CD4-positive, alpha-beta T cell treated with Interleukin-10 for 1 hour (primary cell): ENCODE data around the gene NT5E.
A peak's percentile ranks its signal among the peaks of the same experiment; 100 is the strongest.

ENCODE experiments used
- DNase-seq: peaks from one replicate; pipeline ENCODE4 v3.0.0-alpha.2; 2020

Gene NT5E

GRCh38 chr6:85422996-85423395 is 26.9 kb upstream of the NT5E start:
- DNase-seq: no peak

- no peak for DNase-seq
Measured at GRCh38 chr6:85424981-85425380, 24.9 kb upstream of the NT5E start.

GRCh38 chr6:85425997-85426396 is 23.9 kb upstream of the NT5E start:
- DNase-seq: no peak

- DNase-seq: no peak
Measured at GRCh38 chr6:85428486-85428885, 21.4 kb upstream of the NT5E start.

- DNase-seq: no peak
Measured at GRCh38 chr6:85429346-85429745, 20.5 kb upstream of the NT5E start.

- no peak for DNase-seq
Measured at GRCh38 chr6:85431271-85431670, 18.6 kb upstream of the NT5E start.

GRCh38 chr6:85432554-85432953 is 17.3 kb upstream of the NT5E start:
- no peak for DNase-seq

GRCh38 chr6:85435851-85436250 is 14.0 kb upstream of the NT5E start:
- DNase-seq: no peak

GRCh38 chr6:85436411-85436810 is 13.5 kb upstream of the NT5E start:
- no peak for DNase-seq

GRCh38 chr6:85436939-85437495 is 12.9 kb upstream of the NT5E start:
- DNase-seq: no peak

- DNase-seq: no peak
Measured at GRCh38 chr6:85443349-85444117, 6.3 kb upstream of the NT5E start.

- peak; percentile 19 for DNase-seq
Measured at GRCh38 chr6:85449388-85449817, 480 bp upstream of the NT5E start.

- DNase-seq: no peak
Measured at GRCh38 chr6:85451565-85452306, 1.9 kb downstream of the NT5E start.

- DNase-seq: no peak
Measured at GRCh38 chr6:85452441-85452881, 2.6 kb downstream of the NT5E start.

GRCh38 chr6:85453052-85453451 is 3.2 kb downstream of the NT5E start:
- no peak for DNase-seq

- no peak for DNase-seq
Measured at GRCh38 chr6:85453490-85453889, 3.6 kb downstream of the NT5E start.

GRCh38 chr6:85455471-85456026 is 5.7 kb downstream of the NT5E start:
- DNase-seq: no peak

- DNase-seq: no peak
Measured at GRCh38 chr6:85456782-85457181, 6.9 kb downstream of the NT5E start.

GRCh38 chr6:85458184-85458583 is 8.3 kb downstream of the NT5E start:
- no peak for DNase-seq

- no peak for DNase-seq
Measured at GRCh38 chr6:85458782-85459181, 8.9 kb downstream of the NT5E start.

- DNase-seq: no peak
Measured at GRCh38 chr6:85459224-85459901, 9.5 kb downstream of the NT5E start.

- DNase-seq: no peak
Measured at GRCh38 chr6:85460154-85460920, 10.5 kb downstream of the NT5E start.
